ENCODE results near the gene FGF2. TPM values are rescaled to one million over a fixed set of nuclear protein-coding genes. Genes with fewer than 3 reads are reported as not detected.

Gene FGF2
- total RNA-seq, 1 experiment from 2014 or later, result 4.1 TPM

DNA sequence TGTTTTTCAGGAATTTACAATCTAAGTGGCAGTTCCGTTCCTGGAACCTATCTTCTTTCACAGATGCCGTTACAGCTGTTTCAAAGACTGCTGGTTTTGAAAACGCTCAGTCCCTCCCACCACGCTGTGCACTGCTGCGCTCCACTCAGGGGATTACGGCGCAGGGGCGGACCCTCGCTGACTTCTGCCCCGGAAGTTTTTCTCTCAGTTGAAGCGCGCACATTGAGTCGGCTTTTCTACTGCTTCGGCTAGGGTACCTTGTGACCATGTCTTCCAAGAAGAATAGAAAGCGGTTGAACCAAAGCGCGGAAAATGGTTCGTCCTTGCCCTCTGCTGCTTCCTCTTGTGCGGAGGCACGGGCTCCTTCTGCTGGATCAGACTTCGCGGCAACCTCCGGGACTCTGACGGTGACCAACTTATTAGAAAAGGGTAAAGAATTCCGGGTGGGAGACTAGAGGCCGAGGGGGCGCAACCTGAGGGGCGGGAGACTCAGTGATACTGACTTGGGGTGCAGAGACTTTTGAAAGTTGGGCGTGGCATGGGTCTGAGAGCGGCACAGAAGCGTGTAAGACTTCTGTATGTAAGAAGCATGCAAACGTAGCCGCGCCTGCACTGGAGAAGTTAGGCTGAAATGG lies 96.4 kb downstream of the FGF2 start:
- intact Hi-C loops (cut with micrococcal nuclease), result no loop called here
- Histone ChIP-seq H3K79me2 (ENCODE audit: low read length) (peaks cover 66% of the 10 kb centered on the region), H3K36me3 (ENCODE audit: low read depth, low read length) (no peaks in the 10 kb centered on the region), H3K4me1 (ENCODE audit: insufficient read depth, low read length) (peaks cover 19% of the 10 kb centered on the region), H2AFZ (ENCODE audit: low read length) (peak overlapping the region; percentile 100), H3K4me3 (ENCODE audit: low read length) (peak overlapping the region; percentile 97), H3K4me2 (ENCODE audit: low read length) (peak overlapping the region; percentile 99), H3K9ac (ENCODE audit: low read length) (peak overlapping the region; percentile 89), H3K27ac (ENCODE audit: low read length) (peak overlapping the region; percentile 59), H3K9me3 (ENCODE audit: low read length) (no peaks in the 10 kb centered on the region), H3F3A (ENCODE audit: low read length, unreplicated experiment) (no peaks in the 10 kb centered on the region), H3K9me2 (replicated peaks; ENCODE audit: low read length) (no peaks in the 10 kb centered on the region), H3K27me3 (ENCODE audit: low read length) (no peaks in the 10 kb centered on the region), H4K20me1 (ENCODE audit: low read length) (no peaks in the 10 kb centered on the region; the same call in 1 of the 2 replicates)
- ChIA-PET CTCF (no interaction called here), POLR2A (ENCODE audit: unreplicated experiment) (interaction anchor here (0.6 kb wide), 2 partner anchors 26 to 1098 kb away, joined by 4 read pairs; no protein-coding TSS in a partner anchor)
- no TSS peak for BruUV-seq (replicated peaks)
- DNase-seq (peak; percentile 80), ATAC-seq (peak; percentile 91)
- TF ChIP-seq, protein P1, sequence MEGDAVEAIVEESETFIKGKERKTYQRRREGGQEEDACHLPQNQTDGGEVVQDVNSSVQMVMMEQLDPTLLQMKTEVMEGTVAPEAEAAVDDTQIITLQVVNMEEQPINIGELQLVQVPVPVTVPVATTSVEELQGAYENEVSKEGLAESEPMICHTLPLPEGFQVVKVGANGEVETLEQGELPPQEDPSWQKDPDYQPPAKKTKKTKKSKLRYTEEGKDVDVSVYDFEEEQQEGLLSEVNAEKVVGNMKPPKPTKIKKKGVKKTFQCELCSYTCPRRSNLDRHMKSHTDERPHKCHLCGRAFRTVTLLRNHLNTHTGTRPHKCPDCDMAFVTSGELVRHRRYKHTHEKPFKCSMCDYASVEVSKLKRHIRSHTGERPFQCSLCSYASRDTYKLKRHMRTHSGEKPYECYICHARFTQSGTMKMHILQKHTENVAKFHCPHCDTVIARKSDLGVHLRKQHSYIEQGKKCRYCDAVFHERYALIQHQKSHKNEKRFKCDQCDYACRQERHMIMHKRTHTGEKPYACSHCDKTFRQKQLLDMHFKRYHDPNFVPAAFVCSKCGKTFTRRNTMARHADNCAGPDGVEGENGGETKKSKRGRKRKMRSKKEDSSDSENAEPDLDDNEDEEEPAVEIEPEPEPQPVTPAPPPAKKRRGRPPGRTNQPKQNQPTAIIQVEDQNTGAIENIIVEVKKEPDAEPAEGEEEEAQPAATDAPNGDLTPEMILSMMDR (conservative IDR thresholded peaks at IDR 0.05; ENCODE audit: low read depth, low read length), result no peak
- no peak for TF ChIP-seq EZH2phosphoT487 (IDR thresholded peaks at IDR 0.05; ENCODE audit: borderline replicate concordance, low read length)
- TF ChIP-seq EZH2 (IDR thresholded peaks at IDR 0.05; ENCODE audit: low read length, unreplicated experiment), result no peak

DNA sequence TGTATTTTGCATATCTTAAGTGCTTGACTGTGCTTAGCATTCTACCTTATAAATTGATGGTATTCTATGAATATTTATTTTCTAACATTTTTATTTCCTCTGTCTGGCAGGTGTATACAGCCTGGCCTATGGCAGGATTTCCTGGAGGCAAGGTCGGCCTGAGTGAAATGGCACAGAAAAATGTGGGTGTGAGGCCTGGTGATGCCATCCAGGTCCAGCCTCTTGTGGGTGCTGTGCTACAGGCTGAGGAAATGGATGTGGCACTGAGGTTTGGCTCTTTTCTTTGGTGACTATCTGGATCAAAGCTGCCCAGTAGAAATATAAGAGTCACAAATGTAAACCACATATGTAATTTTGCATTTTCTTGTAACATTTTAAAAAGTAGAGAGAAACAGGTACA lies 102.3 kb downstream of the FGF2 start:
- Histone ChIP-seq H4K20me1 (ENCODE audit: low read length) (no peaks in the 10 kb centered on the region; the same call in 1 of the 2 replicates), H3K9me3 (ENCODE audit: low read length) (no peaks in the 10 kb centered on the region), H3K4me3 (ENCODE audit: low read length) (no peak overlapping the region), H3F3A (ENCODE audit: low read length, unreplicated experiment) (no peaks in the 10 kb centered on the region), H2AFZ (ENCODE audit: low read length) (no peak overlapping the region), H3K36me3 (ENCODE audit: low read depth, low read length) (peaks cover 3% of the 10 kb centered on the region; the same call in 1 of the 2 replicates), H3K4me1 (ENCODE audit: insufficient read depth, low read length) (peaks cover 11% of the 10 kb centered on the region), H3K4me2 (ENCODE audit: low read length) (no peak overlapping the region), H3K9me2 (replicated peaks; ENCODE audit: low read length) (no peaks in the 10 kb centered on the region), H3K27me3 (ENCODE audit: low read length) (no peaks in the 10 kb centered on the region), H3K27ac (ENCODE audit: low read length) (no peak overlapping the region), H3K79me2 (ENCODE audit: low read length) (peaks cover 39% of the 10 kb centered on the region), H3K9ac (ENCODE audit: low read length) (no peak overlapping the region)
- CTCF ChIA-PET, result no interaction called here
- DNase-seq (peak; percentile 4), ATAC-seq (peak; percentile 31; the same call in 1 of the 2 replicates)
- intact Hi-C loops (cut with micrococcal nuclease), result no loop called here
- no TSS peak for BruUV-seq (replicated peaks)
- no peak for TF ChIP-seq EZH2phosphoT487 (IDR thresholded peaks at IDR 0.05; ENCODE audit: borderline replicate concordance, low read length)
- POLR2A ChIA-PET (ENCODE audit: unreplicated experiment), result no interaction called here

DNA sequence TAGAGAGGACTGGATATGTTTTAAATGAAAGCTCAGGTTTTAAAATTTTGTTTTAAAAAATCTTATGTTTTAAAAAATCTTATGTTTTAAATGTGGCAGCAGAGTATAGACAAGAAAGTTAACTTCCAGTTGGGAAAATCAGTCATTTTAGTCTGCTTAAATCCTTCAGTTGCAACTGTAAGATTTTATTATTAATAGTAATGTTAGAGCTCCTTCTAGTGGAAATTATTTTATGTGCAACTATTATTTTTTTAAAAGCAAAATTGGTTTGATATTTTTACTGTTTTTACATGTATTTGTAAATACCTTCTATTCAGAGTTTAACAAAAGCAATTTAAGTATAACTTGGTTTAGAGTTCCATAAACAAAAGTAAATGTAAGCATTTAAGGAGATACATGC lies 104.2 kb downstream of the FGF2 start:
- no TSS peak for BruUV-seq (replicated peaks)
- no peak overlapping the region for H3K4me3 ChIP-seq (ENCODE audit: low read length)
- no peaks in the 10 kb centered on the region for H3K27me3 ChIP-seq (ENCODE audit: low read length)
- H4K20me1 ChIP-seq (ENCODE audit: low read length), result no peaks in the 10 kb centered on the region
- intact Hi-C loops (cut with micrococcal nuclease), result loop anchor here (2.0 to 10.0 kb wide), 2 partner anchors 164 to 328 kb away; no protein-coding TSS in a partner anchor
- DNase-seq, result peak; percentile 56
- no peak overlapping the region for H3K27ac ChIP-seq (ENCODE audit: low read length)
- H3K36me3 ChIP-seq (ENCODE audit: low read depth, low read length), result peaks cover 12% of the 10 kb centered on the region
- no peaks in the 10 kb centered on the region for H3K9me2 ChIP-seq (replicated peaks; ENCODE audit: low read length)
- H3K9ac ChIP-seq (ENCODE audit: low read length), result no peak overlapping the region
- CTCF ChIA-PET, result interaction anchor here (0.7 to 1.1 kb wide), 3 partner anchors 8 to 352 kb away, joined by 3 to 5 read pairs (median 4); no protein-coding TSS in a partner anchor
- POLR2A ChIA-PET (ENCODE audit: unreplicated experiment), result no interaction called here
- H3K4me2 ChIP-seq (ENCODE audit: low read length), result no peak overlapping the region
- no peak for ATAC-seq
- H3K4me1 ChIP-seq (ENCODE audit: insufficient read depth, low read length), result peaks cover under 1% of the 10 kb centered on the region; the same call in 1 of the 2 replicates
- no peaks in the 10 kb centered on the region for H3F3A ChIP-seq (ENCODE audit: low read length, unreplicated experiment)
- H2AFZ ChIP-seq (ENCODE audit: low read length), result no peak overlapping the region
- H3K9me3 ChIP-seq (ENCODE audit: low read length), result no peaks in the 10 kb centered on the region
- TF ChIP-seq, protein P1 (conservative IDR thresholded peaks at IDR 0.05; ENCODE audit: low read depth, low read length), result peak; percentile 63
- no peak for TF ChIP-seq EZH2 (IDR thresholded peaks at IDR 0.05; ENCODE audit: low read length, unreplicated experiment)
- H3K79me2 ChIP-seq (ENCODE audit: low read length), result peaks cover 20% of the 10 kb centered on the region
